ENCODE measurements around the gene CDK8.
A peak's percentile ranks its signal among the peaks of the same experiment; 100 is the strongest.
"Not testable (repeated sequence)": the region's sequence is repeated elsewhere in the genome, so short reads cannot be mapped to it uniquely, and the experiment has no call there.

Gene CDK8

GRCh38 chr13:26254583-26255111 is 718 bp downstream of the CDK8 start:
- DNase-seq, result peak; percentile 70

GRCh38 chr13:26255115-26255514 is 1.2 kb downstream of the CDK8 start:
- DNase-seq, result no peak

- DNase-seq, result no peak
Measured at GRCh38 chr13:26255691-26256277, 1.9 kb downstream of the CDK8 start.

GRCh38 chr13:26257049-26257448 is 3.1 kb downstream of the CDK8 start:
- no peak for DNase-seq

GRCh38 chr13:26259634-26260033 is 5.7 kb downstream of the CDK8 start:
- no peak for DNase-seq

GRCh38 chr13:26262156-26262555 is 8.2 kb downstream of the CDK8 start:
- DNase-seq, result no peak

- no peak for DNase-seq
Measured at GRCh38 chr13:26266311-26266710, 12.4 kb downstream of the CDK8 start.

- no peak for DNase-seq
Measured at GRCh38 chr13:26270707-26271106, 16.8 kb downstream of the CDK8 start.

- no peak for DNase-seq
Measured at GRCh38 chr13:26272621-26273020, 18.7 kb downstream of the CDK8 start.

- no peak for DNase-seq
Measured at GRCh38 chr13:26280295-26280694, 26.4 kb downstream of the CDK8 start.

GRCh38 chr13:26280822-26281221 is 26.9 kb downstream of the CDK8 start:
- no peak for DNase-seq

- not testable (repeated sequence) for DNase-seq
Measured at GRCh38 chr13:26285911-26286310, 32.0 kb downstream of the CDK8 start.

- DNase-seq, result not testable (repeated sequence)
Measured at GRCh38 chr13:26288838-26289237, 34.9 kb downstream of the CDK8 start.

GRCh38 chr13:26295812-26296211 is 41.9 kb downstream of the CDK8 start:
- no peak for DNase-seq

- DNase-seq, result no peak
Measured at GRCh38 chr13:26299168-26299750, 45.3 kb downstream of the CDK8 start.

- DNase-seq, result no peak
Measured at GRCh38 chr13:26300140-26300539, 46.2 kb downstream of the CDK8 start.

- no peak for DNase-seq
Measured at GRCh38 chr13:26305676-26306075, 51.7 kb downstream of the CDK8 start.

GRCh38 chr13:26307701-26308100 is 53.8 kb downstream of the CDK8 start:
- no peak for DNase-seq

- no peak for DNase-seq
Measured at GRCh38 chr13:26308250-26308649, 54.3 kb downstream of the CDK8 start.

- no peak for DNase-seq
Measured at GRCh38 chr13:26308836-26309235, 54.9 kb downstream of the CDK8 start.

GRCh38 chr13:26310003-26310402 is 56.1 kb downstream of the CDK8 start:
- DNase-seq, result no peak

- DNase-seq, result no peak
Measured at GRCh38 chr13:26310470-26310869, 56.5 kb downstream of the CDK8 start.

- not testable (repeated sequence) for DNase-seq
Measured at GRCh38 chr13:26312019-26312418, 58.1 kb downstream of the CDK8 start.

- not testable (repeated sequence) for DNase-seq
Measured at GRCh38 chr13:26316095-26316494, 62.2 kb downstream of the CDK8 start.

GRCh38 chr13:26320766-26321165 is 66.8 kb downstream of the CDK8 start:
- DNase-seq, result no peak

All from activated CD8-positive, alpha-beta memory T cell treated with anti-CD3 and anti-CD28 coated beads for 24 hours (primary cell).